GM19372 (cell line): ENCODE results near the gene LMO3.
"Not testable (repeated sequence)": the region's sequence is repeated elsewhere in the genome, so short reads cannot be mapped to it uniquely, and the experiment has no call there.

Experiments used
- ATAC-seq: cut with Tn5 transposase; IDR thresholded peaks from one replicate; pipeline ENCODE4 v1.9.1; 2021; ENCODE audit warnings: mild to moderate bottlenecking, low read depth, moderate library complexity; ENCODE audit not compliant: unreplicated experiment

Gene LMO3

DNA sequence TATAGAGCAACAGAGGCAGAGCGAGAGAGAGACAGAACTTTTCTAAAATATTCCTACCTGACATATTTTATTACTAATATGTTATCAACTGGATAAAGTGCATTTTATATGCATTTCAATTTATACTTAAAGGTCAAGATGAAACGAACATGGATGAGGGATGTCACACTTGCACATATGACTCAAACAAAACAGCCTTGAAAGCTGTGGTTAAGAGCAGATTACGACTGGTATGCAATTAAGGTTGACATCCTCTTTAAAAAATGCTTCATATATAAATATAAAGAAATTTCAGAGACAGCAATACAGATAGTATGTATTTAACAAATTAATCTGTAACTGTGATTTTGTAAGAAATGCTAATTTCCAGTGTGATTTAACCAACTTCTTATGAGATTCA, 52.5 kb downstream of the LMO3 start:
- no peak for ATAC-seq

DNA sequence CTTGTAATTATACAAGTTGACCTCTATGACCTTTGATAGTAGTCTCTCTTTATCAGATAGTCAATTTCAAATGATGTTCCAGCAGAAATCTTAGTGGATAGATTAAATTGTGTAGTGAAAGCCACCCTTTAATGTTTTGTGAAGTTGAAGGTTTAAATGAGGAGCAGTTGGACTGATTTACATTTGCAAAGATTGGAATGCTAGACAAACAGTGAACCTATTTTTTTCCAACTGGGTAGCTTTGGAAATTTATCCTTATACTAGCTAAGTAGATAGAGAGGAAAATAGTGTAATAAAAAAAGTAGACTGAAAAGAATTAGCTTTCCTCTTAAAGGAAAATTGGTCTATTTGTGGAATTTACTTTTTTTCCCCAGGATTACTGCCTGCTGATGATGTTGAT, 53.7 kb downstream of the LMO3 start:
- no peak for ATAC-seq

DNA sequence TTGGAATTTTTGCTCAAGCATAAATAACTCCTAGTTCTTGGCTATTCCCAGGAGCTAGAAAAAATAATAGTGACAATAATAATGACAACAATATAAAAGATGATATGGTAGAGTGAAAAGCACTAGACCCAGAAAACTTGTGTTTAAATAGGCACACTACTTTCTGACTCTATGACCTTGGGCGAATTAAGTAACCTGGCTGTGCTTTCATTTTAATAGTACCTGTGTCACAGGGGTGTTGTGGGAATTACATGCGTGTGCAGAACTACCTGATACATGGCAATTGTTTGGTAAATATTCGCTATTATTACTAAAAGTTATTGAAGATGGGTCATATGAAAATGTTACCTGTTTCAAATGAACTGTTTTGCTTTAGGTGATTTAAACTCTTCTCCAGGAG, 60.1 kb downstream of the LMO3 start:
- ATAC-seq: no peak

DNA sequence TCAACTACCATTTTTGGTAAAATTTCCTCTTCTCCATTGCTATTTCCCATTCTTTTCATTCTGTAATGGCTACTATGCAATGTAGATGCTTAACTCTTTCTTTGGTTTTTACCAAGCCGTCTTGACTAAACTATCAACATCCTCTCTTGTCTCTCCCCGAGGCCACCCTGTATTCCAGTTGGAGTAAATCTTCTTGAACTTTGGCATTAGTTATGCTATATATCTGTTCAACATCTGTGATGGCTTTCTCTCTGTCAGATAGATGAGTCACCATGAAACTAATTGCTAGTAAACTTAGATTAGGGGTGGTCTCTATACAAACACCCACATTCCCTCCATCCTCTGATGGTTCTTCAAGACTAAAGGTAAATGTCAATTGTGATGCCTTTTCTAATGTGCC, 63.4 kb downstream of the LMO3 start:
- ATAC-seq: no peak

DNA sequence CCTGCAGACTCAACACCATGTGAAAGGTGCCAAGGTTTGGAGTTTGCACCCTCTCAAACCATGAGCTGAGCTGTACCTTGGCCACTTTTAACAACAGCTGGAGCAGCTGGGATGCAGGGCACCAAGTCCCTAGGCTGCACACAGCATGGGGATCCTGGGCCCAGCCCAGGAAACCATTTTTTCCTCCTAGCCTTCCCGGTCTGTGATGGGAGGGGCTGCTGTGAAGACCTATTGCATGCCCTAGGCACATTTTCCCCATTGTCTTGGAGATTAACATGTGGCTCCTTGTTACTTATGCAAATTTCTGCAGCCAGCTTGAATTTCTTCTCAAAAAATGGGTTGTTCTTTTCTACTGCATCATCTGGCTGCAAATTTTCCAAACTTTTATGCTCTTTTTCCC, 68.3 kb downstream of the LMO3 start:
- ATAC-seq: not testable (repeated sequence)

DNA sequence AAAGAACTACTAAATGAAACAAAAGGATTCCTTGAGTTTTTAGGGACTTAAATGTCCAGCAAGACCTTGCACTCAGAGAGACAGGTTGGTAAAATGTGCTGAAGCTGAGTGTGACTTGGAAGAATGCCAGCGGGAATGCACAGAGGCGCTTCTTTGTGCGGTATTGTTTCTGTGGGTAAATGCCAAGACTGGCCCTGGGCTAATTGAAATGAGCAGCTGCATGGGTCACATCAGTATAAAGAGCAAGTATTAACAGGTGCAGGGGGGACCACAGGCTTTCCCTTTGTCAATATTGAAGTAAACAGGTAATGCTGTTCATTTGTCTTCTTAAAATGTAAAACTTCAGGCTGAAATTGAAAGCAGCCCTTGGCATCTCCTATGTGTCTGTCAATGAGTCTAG, 74.3 kb downstream of the LMO3 start:
- no peak for ATAC-seq

DNA sequence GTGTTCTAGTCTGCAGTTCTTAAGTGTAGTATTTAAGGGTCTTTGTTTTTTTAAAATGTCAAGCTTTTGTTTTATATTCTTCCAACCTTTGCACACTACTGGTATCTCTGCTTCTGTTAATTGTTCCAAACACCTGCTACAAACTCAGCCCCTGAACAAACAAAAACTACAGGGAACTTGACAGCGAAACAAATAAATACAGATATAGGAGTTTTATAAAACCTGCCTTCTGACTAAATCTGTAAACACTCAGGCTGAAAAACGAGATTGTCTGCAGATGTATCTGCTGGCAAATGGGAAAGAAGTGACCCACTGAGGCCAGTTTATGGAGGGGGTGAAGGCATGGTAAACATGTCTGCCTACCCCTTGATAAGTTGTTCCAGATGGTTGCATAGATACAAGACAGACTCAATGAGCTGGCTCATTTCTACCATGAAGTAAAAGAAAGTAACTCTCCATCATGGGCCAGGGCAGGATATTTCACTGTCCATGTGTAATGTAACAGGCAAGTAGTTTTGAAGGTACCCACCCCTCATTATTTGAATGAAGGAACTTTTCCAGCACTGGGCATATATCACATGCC, 75.6 kb downstream of the LMO3 start:
- no peak for ATAC-seq

DNA sequence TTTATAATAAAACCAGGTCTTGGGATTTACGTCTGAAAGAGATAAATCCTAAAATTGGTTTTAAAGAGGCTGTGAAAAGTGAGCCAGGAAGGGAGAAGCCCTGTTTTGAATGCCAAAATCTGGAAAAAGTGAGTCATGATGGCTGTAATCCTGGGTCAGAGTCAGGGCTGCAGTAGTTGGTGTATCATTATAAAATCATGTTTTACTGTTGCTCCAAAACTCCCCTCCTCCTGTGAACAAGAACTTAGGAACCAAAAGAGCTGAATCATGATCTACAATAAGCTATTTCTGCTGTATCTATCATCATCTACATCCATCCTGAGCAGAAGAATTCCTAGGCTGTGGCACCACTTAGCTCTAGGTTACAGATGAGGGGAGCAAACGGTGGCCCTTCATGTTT, 79.3 kb downstream of the LMO3 start:
- ATAC-seq: no peak

DNA sequence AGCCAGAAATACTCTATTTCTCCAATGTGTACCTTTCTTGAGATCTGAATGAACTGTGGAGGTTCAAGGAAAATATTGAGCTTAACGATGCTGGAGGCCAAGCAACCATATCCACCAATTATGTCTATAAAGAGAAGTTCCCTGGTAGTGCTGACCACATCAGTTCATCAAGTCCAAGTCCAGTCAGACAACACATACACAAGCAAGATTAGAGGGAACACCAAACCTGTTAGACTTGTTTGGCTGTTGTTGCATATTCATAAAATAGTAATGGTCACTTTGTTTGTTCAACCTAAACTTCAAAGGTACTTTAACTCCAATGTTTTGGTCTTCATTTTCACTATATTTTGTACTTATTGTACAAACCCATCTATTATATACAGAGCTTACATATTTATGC, 81.6 kb downstream of the LMO3 start:
- no peak for ATAC-seq

DNA sequence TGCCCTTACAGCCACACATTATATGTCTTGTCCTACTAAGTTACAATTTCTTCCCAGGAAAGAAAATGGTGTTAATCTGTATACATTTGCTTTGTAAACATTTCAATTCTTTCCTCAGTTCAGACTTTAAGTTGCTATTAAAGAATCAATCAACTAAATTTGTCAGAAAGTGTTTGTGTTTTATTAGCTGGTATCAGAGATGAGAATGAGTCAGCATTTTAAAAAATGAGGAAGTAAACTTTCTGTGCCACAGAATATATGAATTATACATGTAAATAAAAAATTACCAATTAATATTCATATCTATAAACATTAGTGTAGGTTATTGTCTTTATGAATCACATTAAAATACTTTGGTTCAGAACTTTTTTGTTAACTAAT, 82.0 kb downstream of the LMO3 start:
- no peak for ATAC-seq

DNA sequence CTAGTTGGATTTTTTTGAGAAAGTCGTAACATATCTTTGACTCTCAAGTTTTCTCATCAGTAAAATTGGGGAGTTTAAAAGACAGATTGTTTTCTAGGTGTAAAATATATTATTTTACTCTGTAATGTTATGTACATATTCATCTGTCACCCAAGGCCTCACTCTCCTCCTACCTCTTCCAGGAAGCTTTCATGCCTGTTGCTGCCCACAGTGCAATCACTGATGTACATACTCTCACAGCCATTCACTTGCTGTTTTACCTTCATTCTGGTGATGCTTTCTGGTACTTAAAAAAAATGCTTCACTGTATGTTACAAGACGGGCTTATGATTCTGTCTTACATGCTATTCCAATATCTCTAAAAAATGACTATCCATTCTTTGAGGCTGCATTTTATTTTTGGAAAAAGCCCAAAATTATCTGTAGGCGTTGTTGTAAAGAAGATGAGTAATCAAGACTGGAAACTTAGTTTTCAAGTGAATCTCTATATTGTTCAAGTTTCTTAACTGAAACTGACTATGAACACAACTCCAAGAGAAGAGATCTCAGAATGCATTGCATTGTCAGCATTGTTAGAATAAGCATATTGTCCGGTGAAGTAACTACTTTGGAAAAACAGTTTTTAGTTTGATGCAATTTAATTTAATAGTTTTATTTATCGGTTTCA, 82.5 kb downstream of the LMO3 start:
- ATAC-seq: no peak

DNA sequence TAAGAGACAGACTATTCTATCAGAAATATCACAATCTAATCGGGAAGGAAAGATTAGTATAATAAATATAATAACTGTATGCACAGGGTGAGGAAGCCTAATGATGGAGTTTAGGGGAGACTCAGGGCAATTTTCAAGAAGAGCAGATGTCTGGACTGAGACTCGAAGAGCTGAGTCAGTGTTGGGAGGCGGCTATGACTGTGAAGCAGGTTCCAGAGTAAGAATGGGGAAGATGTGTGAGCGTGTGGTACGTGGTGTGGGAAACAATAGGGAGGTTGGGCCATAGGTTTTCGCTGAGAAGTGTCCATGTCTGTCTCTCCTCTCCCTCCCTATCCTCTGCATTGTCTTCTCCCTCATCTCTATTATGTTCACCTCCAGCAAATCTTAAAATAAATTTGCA, 85.6 kb downstream of the LMO3 start:
- ATAC-seq: no peak

DNA sequence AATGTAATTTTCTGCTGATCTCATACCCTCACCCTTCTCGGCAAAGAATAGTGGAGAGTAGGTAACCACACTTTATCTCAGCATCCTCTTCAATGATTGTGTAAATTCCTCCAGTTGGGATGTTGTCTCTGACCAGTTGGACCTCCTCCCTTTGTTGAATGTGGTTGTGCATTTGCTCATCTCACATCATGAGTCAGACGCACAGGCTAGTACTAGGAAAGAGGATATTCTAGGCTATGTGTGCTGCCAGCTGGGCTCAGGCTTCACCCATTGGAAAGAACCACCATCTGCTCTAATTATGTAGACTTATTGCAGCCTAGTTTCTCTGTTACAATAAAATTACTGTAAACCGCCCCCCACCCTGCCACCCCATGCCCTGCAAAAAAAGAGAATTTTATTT, 90.3 kb downstream of the LMO3 start:
- no peak for ATAC-seq

DNA sequence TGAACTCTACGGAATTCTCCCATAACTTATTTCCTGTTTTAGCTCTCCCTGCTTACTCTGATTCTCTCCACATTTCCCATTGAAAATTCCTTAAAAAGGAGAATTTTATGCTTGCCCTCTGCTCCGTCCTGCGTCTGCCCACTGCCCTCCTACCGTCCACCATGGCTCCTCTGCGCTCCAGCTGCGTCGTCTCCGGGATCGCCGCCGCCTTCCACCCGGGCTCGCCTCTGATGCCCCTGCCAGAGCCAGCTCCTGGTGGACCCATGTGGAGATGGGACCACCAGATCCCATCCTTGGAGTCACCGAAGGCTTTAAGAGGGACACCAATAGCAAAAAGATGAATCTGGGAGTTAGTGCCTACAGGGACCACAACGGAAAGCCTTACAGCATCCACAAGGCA, 92.7 kb downstream of the LMO3 start:
- ATAC-seq: no peak

DNA sequence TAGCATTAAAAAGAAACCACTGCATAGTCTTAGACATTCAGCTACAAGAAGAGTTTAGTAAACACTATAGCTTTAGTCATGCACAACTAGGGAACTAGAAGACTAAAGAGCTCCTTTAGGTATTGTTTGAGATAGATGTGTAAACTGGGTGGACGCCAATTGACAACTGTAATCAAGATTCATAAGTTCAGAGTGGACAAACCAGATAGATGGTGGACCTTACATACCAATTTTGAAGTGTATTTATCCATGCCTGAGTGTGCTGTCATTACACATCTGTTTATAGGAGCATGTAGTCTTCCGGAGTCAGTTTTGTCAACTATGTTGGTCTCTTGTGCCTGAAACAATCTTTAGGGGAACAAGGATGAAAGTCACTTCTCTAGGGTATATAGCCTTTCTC, 96.6 kb downstream of the LMO3 start:
- no peak for ATAC-seq

DNA sequence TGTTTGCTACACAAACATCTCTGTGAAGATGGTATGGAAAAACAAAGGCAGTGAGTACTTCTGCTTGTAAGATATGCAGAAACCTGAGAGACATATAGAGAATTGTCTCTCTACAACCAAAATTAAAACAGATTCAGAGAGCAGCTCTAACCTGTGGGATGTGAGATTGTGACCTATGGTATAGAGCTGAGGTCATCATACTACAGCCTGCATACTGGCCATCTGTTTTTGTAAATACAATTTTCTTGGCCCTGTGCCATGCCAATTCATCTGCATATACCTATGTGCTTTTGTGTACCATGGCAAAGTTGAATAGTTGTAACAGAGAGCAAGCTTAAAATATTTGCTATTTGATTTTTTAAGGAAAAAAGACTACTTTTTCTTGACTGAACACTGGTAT, 99.6 kb downstream of the LMO3 start:
- ATAC-seq: no peak

DNA sequence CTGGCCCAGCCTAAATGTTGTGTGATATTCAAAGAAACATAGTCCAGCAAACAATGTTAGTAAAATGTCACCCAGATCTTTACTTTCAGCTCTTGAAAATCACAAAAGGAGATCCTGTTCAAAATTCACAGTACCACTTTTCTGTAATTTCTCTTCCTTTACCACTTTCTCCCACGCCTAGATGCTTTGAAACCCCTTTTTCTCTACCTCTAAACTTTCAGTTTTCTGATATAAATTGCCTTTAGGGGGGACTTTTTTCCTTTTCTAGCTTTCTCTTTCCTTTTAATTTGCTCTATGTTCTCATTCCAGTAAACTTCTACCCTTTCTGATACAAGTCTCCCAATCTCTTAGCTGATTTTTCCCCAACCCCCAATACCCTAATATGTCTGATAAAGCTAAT, 101.8 kb downstream of the LMO3 start:
- ATAC-seq: no peak

DNA sequence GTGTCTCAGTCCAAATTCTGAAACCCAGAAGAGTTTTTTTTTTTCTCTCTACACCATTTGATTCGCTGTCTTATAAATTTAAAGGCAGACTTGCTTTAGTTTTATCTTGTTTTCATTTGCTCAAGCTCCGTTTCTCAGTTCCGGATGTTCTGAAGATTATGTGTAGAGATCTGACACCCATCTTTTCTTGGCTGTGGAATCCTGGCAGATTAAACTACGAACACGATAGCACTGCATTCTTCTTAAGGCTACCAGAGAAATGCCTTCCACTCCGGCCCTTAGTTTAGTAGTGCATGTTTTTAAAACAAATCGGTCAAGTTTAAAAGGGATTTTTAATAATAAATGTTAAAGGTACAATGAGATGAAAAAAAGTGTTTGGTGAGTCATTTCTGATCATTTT, 106.4 kb downstream of the LMO3 start:
- ATAC-seq: no peak
